ENCODE measurements around the gene BRAF.

DNA sequence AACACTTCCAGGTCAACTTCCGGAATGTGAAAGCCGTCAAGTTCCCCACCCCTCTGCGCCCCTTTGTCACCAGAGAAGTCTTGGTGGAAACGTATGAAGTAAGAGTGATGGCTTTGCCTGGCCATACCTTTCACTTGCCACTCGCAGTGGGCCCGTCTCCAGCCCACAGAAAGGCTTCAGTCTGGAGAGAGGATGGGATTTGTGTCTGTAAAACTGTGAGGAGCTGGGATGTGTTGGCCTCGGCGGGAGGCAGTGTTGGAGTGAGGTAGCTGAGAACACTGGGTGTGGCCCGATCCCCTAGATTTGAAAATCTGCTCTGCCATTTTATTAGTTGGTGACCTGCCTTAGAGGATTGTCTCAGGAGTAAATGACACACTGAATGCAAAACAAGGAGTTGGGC, 245.5 kb downstream of the BRAF start:
- TF ChIP-seq, protein P1, sequence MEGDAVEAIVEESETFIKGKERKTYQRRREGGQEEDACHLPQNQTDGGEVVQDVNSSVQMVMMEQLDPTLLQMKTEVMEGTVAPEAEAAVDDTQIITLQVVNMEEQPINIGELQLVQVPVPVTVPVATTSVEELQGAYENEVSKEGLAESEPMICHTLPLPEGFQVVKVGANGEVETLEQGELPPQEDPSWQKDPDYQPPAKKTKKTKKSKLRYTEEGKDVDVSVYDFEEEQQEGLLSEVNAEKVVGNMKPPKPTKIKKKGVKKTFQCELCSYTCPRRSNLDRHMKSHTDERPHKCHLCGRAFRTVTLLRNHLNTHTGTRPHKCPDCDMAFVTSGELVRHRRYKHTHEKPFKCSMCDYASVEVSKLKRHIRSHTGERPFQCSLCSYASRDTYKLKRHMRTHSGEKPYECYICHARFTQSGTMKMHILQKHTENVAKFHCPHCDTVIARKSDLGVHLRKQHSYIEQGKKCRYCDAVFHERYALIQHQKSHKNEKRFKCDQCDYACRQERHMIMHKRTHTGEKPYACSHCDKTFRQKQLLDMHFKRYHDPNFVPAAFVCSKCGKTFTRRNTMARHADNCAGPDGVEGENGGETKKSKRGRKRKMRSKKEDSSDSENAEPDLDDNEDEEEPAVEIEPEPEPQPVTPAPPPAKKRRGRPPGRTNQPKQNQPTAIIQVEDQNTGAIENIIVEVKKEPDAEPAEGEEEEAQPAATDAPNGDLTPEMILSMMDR (IDR thresholded peaks at IDR 0.05): no peak
- TF ChIP-seq POLR2A (IDR thresholded peaks at IDR 0.05): no peak

Data from heart left ventricle (tissue), 13 donors.